DOHH2 (cell line): ENCODE results near the gene SVOPL.

Source experiments
- H3F3A ChIP-seq: fragments of 200-600 bp; sonication (generic), shearing (Covaris generic); 2 replicates; pipeline ENCODE4 v1.6.0; 2016; ENCODE audit warnings: antibody characterized with exemption, mild to moderate bottlenecking; ENCODE audit not compliant: control insufficient read depth, insufficient read depth
- H3K27ac ChIP-seq: fragments of 200-600 bp; sonication (generic); 2 replicates; pipeline ENCODE4 v1.5.1; 2014; ENCODE audit warnings: low read depth, mild to moderate bottlenecking, low read length, moderate library complexity
- H3K27me3 ChIP-seq: fragments of 200-600 bp; sonication (generic); 2 replicates; pipeline ENCODE4 v1.6.1; 2014; ENCODE audit warnings: mild to moderate bottlenecking, low read length, mixed read lengths; ENCODE audit not compliant: control insufficient read depth
- H3K36me3 ChIP-seq: fragments of 200-600 bp; sonication (generic); 2 replicates; pipeline ENCODE4 v1.6.1; 2014; ENCODE audit warnings: mild to moderate bottlenecking, low read length, moderate library complexity, mixed read lengths; ENCODE audit not compliant: control insufficient read depth
- H3K4me1 ChIP-seq: fragments of 200-600 bp; sonication (generic); 2 replicates; pipeline ENCODE4 v1.6.1; 2014; ENCODE audit warnings: mild to moderate bottlenecking, low read length, mixed read lengths; ENCODE audit not compliant: control insufficient read depth
- H3K4me2 ChIP-seq: fragments of 200-600 bp; sonication (generic); 2 replicates; pipeline ENCODE4 v1.6.0; 2014; ENCODE audit warnings: mild to moderate bottlenecking, low read length, moderate library complexity
- H3K4me3 ChIP-seq: fragments of 200-600 bp; sonication (generic); 2 replicates; pipeline ENCODE4 v1.5.1; 2014; ENCODE audit warnings: mild to moderate bottlenecking, low read length, mixed read lengths
- H3K79me2 ChIP-seq: fragments of 200-600 bp; sonication (generic); 2 replicates; pipeline ENCODE4 v1.6.1; 2014; ENCODE audit warnings: mild to moderate bottlenecking, low read length, mixed read lengths; ENCODE audit not compliant: control insufficient read depth
- H3K9me2 ChIP-seq: fragments of 200-600 bp; sonication (generic); replicated peaks from 2 replicates; pipeline ENCODE4 v1.6.1; 2014; ENCODE audit warnings: mild to moderate bottlenecking, low read length, mixed read lengths; ENCODE audit not compliant: control insufficient read depth
- H3K9me3 ChIP-seq: fragments of 200-600 bp; sonication (generic); 2 replicates; pipeline ENCODE4 v1.6.1; 2014; ENCODE audit warnings: antibody characterized with exemption, low read length, mixed read lengths; ENCODE audit not compliant: control insufficient read depth, insufficient read depth
- H4K20me1 ChIP-seq: fragments of 200-600 bp; sonication (generic); 2 replicates; pipeline ENCODE4 v1.6.0; 2014; ENCODE audit warnings: low read depth, mild to moderate bottlenecking, antibody characterized with exemption, low read length, moderate library complexity; ENCODE audit not compliant: control insufficient read depth, insufficient read depth
- EZH2phosphoT487 ChIP-seq: fragments of 200-600 bp; sonication (generic); IDR thresholded peaks from 2 replicates; pipeline ENCODE4 v1.6.1; 2017; ENCODE audit warnings: borderline replicate concordance, mild to moderate bottlenecking, antibody characterized with exemption, low read length, moderate library complexity, mixed read lengths
- TF ChIP-seq, protein P1 (sequence below): fragments of 200-600 bp; sonication (generic); IDR thresholded peaks from one replicate; pipeline ENCODE4 v1.5.1; 2014; ENCODE audit warnings: antibody characterized with exemption, mild to moderate bottlenecking, low read depth, low read length; ENCODE audit not compliant: poor library complexity, severe bottlenecking

The SVOPL gene

DNA sequence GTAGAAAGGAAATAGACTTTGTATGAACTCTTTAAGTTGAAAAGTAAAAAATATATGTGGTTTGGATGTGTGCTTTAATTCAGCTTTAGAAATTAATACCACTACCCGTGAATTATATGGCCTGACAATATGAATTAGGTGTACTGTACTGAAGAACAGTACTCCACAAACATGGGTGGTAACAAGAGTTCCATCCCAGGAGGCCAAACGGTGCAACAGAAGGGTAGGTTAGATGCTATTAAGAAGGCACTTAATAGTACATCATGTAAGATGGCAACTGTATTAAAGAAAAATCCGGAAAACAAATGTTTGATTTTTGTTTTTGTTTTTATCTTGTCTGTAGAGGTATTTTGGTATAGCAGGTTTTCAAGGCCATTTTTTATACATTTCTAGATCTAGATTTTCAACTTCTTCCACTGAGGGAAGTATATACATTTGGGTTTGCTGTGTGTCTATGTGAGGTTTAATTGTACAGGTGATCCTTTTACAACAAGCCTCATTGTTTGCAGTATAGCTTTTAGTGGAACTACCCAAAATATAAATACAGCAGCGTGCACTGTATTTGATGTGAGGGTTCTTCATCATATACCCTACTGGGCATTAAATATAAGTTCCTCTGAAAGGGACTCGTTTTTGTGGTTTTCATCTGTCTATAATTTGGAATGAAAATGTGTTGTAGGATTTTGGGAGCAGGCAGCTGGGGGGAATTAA, 115.7 kb downstream of the SVOPL start:
- Histone ChIP-seq H3K4me2 (no peak overlapping the region), H3K79me2 (no peaks in the 10 kb centered on the region), H4K20me1 (no peaks in the 10 kb centered on the region), H3F3A (no peaks in the 10 kb centered on the region), H3K4me1 (no peaks in the 10 kb centered on the region), H3K36me3 (peaks cover 55% of the 10 kb centered on the region), H3K27ac (no peak overlapping the region), H3K27me3 (no peaks in the 10 kb centered on the region), H3K4me3 (no peak overlapping the region), H3K9me3 (no peaks in the 10 kb centered on the region), H3K9me2 (no peaks in the 10 kb centered on the region)
- TF ChIP-seq EZH2phosphoT487: no peak
- TF ChIP-seq, protein P1, sequence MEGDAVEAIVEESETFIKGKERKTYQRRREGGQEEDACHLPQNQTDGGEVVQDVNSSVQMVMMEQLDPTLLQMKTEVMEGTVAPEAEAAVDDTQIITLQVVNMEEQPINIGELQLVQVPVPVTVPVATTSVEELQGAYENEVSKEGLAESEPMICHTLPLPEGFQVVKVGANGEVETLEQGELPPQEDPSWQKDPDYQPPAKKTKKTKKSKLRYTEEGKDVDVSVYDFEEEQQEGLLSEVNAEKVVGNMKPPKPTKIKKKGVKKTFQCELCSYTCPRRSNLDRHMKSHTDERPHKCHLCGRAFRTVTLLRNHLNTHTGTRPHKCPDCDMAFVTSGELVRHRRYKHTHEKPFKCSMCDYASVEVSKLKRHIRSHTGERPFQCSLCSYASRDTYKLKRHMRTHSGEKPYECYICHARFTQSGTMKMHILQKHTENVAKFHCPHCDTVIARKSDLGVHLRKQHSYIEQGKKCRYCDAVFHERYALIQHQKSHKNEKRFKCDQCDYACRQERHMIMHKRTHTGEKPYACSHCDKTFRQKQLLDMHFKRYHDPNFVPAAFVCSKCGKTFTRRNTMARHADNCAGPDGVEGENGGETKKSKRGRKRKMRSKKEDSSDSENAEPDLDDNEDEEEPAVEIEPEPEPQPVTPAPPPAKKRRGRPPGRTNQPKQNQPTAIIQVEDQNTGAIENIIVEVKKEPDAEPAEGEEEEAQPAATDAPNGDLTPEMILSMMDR: no peak

DNA sequence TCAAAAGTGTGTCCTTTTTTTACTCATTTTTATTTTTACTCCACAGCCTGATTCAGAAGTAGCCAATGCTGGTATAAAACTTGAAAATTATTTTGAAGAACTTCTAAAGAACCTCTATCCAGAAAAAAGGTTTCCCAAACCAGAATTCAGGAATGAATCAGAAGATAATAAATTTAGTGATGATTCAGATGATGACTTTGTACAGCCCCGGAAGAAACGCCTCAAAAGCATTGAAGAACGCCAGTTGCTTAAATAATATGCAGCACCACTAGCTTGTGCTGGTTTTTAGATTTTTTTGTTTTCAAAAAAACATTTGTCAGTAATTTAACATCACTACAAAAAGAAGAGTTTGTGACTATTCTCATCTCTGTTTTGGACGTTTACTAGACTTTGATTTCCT, 116.5 kb downstream of the SVOPL start:
- Histone ChIP-seq H3K79me2 (no peaks in the 10 kb centered on the region), H3K27me3 (no peaks in the 10 kb centered on the region), H3K4me2 (no peak overlapping the region), H3K36me3 (peaks cover 63% of the 10 kb centered on the region), H4K20me1 (no peaks in the 10 kb centered on the region), H3K9me2 (no peaks in the 10 kb centered on the region), H3K4me1 (no peaks in the 10 kb centered on the region), H3K4me3 (no peak overlapping the region), H3K9me3 (no peaks in the 10 kb centered on the region), H3F3A (no peaks in the 10 kb centered on the region), H3K27ac (no peak overlapping the region)
- TF ChIP-seq, protein P1: no peak
- no peak for TF ChIP-seq EZH2phosphoT487

- Histone ChIP-seq H4K20me1 (no peaks in the 10 kb centered on the region), H3K9me3 (no peaks in the 10 kb centered on the region), H3K4me3 (no peak overlapping the region), H3K9me2 (no peaks in the 10 kb centered on the region), H3K36me3 (peaks cover 67% of the 10 kb centered on the region), H3K79me2 (no peaks in the 10 kb centered on the region), H3K4me1 (no peaks in the 10 kb centered on the region), H3F3A (no peaks in the 10 kb centered on the region), H3K27ac (no peak overlapping the region), H3K27me3 (no peaks in the 10 kb centered on the region), H3K4me2 (no peak overlapping the region)
- TF ChIP-seq, protein P1: no peak
- TF ChIP-seq EZH2phosphoT487: no peak
Observed at GRCh38 chr7:138584283-138584682, 116.9 kb downstream of the SVOPL start.
